ENCODE measurements around the gene SMG9. TPM values are rescaled to one million over a fixed set of nuclear protein-coding genes. Genes with fewer than 3 reads are reported as not detected.
A peak's percentile ranks its signal among the peaks of the same experiment; 100 is the strongest.

Gene SMG9
- total RNA-seq, 1 experiment from 2014 or later = 52.2 TPM

- Mint-ChIP-seq H3K27ac (peak overlapping the region in 2 of 3 experiments; percentile 16 to 81; a peak in 3 of 7 replicates), H3K4me1 (peaks cover 13 to 20% of the 10 kb centered on the region in 2 experiments), H3K4me3 (no peak overlapping the region), H3K27me3 (ENCODE audit: low read depth) (peaks cover 3% of the 10 kb centered on the region; the same call in 1 of the 2 replicates), H3K9me3 (no peaks in the 10 kb centered on the region), H3K36me3 (ENCODE audit: insufficient read depth in 1 of 3, low read depth in 3 of 3) (peaks cover 0 to 7% (median 5%) of the 10 kb centered on the region in 3 experiments; a peak in 2 of 7 replicates)
- WGBS (ENCODE audit: extremely low coverage, insufficient read length, low lambda C conversion rate) = no CpG with 5 or more reads among the region's 5 CpGs
- no peak overlapping the region for H3K27ac ChIP-seq (ENCODE audit: insufficient read length, low read depth, low read length)
- no peak overlapping the region for H3K18ac ChIP-seq (ENCODE audit: insufficient read length, low read depth, low read length)
- H3K79me2 ChIP-seq (ENCODE audit: insufficient read depth, low read length) = no peaks in the 10 kb centered on the region
- H3K9me3 ChIP-seq (ENCODE audit: control insufficient read depth, low read depth, low read length) = no peaks in the 10 kb centered on the region
- no peak overlapping the region for H2BK15ac ChIP-seq (ENCODE audit: low read depth, low read length)
- no peak overlapping the region for H3K9ac ChIP-seq (ENCODE audit: extremely low read depth, insufficient read length, low read length)
- no peak overlapping the region for H3K23ac ChIP-seq (ENCODE audit: insufficient read length, low read depth, low read length)
- H2BK12ac ChIP-seq (ENCODE audit: insufficient read length, low read depth, low read length) = no peak overlapping the region
- no peaks in the 10 kb centered on the region for H3K79me1 ChIP-seq (ENCODE audit: insufficient read depth, low read depth, low read length, poor library complexity, severe bottlenecking)
- H4K91ac ChIP-seq (ENCODE audit: insufficient read length, low read depth, low read length) = no peak overlapping the region
- H4K5ac ChIP-seq (ENCODE audit: insufficient read length, low read depth, low read length) = no peak overlapping the region
- no peak overlapping the region for H3K4ac ChIP-seq (ENCODE audit: low read depth, low read length)
- H2BK20ac ChIP-seq (ENCODE audit: low read depth, low read length, poor library complexity, severe bottlenecking) = no peak overlapping the region
- no peak overlapping the region for H3T11ph ChIP-seq (ENCODE audit: low read length)
- H2BK120ac ChIP-seq (ENCODE audit: low read depth, low read length, poor library complexity, severe bottlenecking) = no peak overlapping the region
- no peak overlapping the region for H2AK5ac ChIP-seq (ENCODE audit: insufficient read length, low read length)
- H2BK5ac ChIP-seq (ENCODE audit: insufficient read length, low read length) = no peak overlapping the region
- TF ChIP-seq CTCF (conservative IDR thresholded peaks at IDR 0.05) = peak; percentile 50
- no peaks in the 10 kb centered on the region for H3K27me3 ChIP-seq (ENCODE audit: insufficient read depth, low read length)
- no peak for DNase-seq
- H4K8ac ChIP-seq (replicated peaks; ENCODE audit: insufficient read length, low read depth, low read length) = no peak overlapping the region
- no peak overlapping the region for H3K56ac ChIP-seq (ENCODE audit: insufficient read length, low read depth, low read length)
- H3K4me1 ChIP-seq (ENCODE audit: insufficient read depth, low read length) = no peaks in the 10 kb centered on the region
- H3K23me2 ChIP-seq (ENCODE audit: insufficient read length, low read depth, low read length, poor library complexity, severe bottlenecking) = peaks cover 6% of the 10 kb centered on the region
- H3K4me2 ChIP-seq (ENCODE audit: insufficient read depth, insufficient read length, low read length) = no peak overlapping the region
- H4K20me1 ChIP-seq (ENCODE audit: control insufficient read depth, insufficient read depth, insufficient read length) = no peaks in the 10 kb centered on the region
- H2AFZ ChIP-seq (ENCODE audit: low read length) = no peak overlapping the region
- no peak overlapping the region for H3K14ac ChIP-seq (ENCODE audit: insufficient read depth, low read length)
Measured at GRCh38 chr19:43759515-43759914, 4.8 kb upstream of the SMG9 start.

Data from H9 (cell line).